Muscle of leg (tissue), 11 donors: Measurements from ENCODE around the gene ZNF674. TPM values are rescaled to one million over a fixed set of nuclear protein-coding genes. Genes with fewer than 3 reads are reported as not detected.

ENCODE experiments used
- DNase-seq: peaks from one replicate; pipeline ENCODE4 v3.0.0; 2013
- H3K27ac ChIP-seq: one replicate; pipeline ENCODE4 v1.5.1; 2013; ENCODE audit warnings: mild to moderate bottlenecking, low read length, control low read depth
- H3K27me3 ChIP-seq: one replicate; pipeline ENCODE4 v1.6.1; 2013; ENCODE audit warnings: low read length; ENCODE audit not compliant: control insufficient read depth, insufficient read depth
- H3K36me3 ChIP-seq: one replicate; pipeline ENCODE4 v1.6.1; 2013; ENCODE audit warnings: low read length; ENCODE audit not compliant: control insufficient read depth, insufficient read depth
- H3K4me1 ChIP-seq: one replicate; pipeline ENCODE4 v1.6.1; 2013; ENCODE audit warnings: low read length; ENCODE audit not compliant: control insufficient read depth, insufficient read depth
- H3K4me3 ChIP-seq: one replicate; pipeline ENCODE4 v1.5.1; 2013; ENCODE audit warnings: low read length, control low read depth
- H3K9me3 ChIP-seq: replicated peaks from 2 replicates; pipeline ENCODE4 v1.6.1; 2013; ENCODE audit warnings: low read depth, low read length; ENCODE audit not compliant: control insufficient read depth
- WGBS: methylation state at CpG from one replicate; pipeline ENCODE4 v1.1.5; 2013; ENCODE audit warnings: missing lambda C conversion rate; ENCODE audit not compliant: insufficient coverage; 5-methylcytosine and 5-hydroxymethylcytosine counted together
- polyA plus RNA-seq, 8 donors: library from polyadenylated mRNA; unstranded; fragments of 120-200 nt; gene quantifications; one replicate each; pipeline versions ENCODE4 v1.2.1 to v1.2.3, GENCODE V29; 2013; ENCODE audit warnings: inconsistent platforms in 1 of 8, low replicate concordance in 1 of 8; ENCODE audit not compliant: insufficient read length in 8 of 8, insufficient read depth in 1 of 8
- total RNA-seq: library from RNA; stranded (reverse); fragments of 120-200 nt; gene quantifications from one replicate; pipeline ENCODE4 v1.2.4, GENCODE V29; 2013

ZNF674 gene
- total and polyA plus RNA-seq, 9 donors: 2.5 to 3.9 (median 3.2) TPM

DNA sequence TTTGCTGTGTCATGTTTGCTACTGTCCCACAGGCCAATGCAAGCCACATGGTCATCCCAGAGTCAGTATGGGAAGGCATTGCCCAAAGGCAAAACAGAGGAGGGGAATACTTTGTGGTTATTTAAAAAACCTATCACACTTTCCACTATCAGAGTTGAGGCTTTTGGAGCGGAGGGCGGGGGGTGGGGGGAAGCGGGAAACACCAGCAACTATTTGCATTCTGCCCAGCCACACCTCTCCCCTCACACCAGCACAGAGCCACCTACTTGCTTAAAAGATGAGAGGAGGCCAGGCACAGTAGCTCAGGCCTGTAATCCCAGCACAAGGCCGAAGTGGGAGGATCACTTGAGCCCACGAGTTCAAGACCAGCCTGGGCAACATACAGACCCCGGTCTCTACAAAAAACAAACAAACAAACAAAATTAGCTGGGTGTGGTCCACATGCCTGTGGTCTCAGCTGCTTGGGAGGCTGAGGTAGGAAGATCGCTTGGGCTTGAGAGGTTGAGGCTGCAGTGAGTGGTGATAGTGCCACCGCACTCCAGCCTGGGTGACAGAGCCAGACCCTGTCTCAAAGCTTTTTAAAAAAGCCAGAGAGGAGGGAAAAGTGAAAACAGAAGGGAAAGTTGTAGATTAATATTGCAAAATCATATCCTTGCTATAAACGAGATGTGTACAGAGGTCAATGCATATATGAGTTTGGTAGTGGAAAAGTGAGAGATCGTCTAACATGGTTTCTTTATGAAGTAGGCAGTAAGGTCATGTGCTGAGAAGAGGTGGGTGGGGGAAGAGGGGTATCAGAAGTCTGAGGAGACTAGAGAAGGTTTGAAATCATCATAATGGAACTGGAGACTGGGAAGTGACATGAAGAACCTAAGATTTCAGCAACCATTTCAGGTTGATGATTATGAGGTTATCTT lies 26.5 kb upstream of the ZNF674 start:
- H3K27me3 ChIP-seq: peaks cover 35% of the 10 kb centered on the region

DNA sequence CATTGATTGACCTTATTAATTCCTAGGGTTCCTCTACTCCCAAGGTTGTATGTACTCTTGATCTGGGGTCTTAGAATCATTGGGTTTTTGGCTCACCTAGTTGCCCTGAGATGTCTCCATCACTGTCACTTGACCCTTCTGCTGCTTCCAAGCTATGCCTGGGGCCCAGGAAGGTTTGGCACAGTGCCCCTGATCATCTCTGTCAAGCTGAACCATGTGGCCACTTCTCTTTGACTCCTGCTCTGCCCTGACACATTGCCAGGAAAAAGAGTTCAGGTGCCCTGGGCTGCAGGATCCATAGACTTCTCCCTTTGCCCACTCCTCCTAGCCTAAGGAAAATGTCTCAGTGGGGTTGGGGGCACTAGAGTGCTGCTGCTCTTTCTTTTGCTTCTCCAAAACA lies 24.4 kb upstream of the ZNF674 start:
- Histone ChIP-seq H3K4me3 (no peak overlapping the region), H3K36me3 (no peaks in the 10 kb centered on the region), H3K4me1 (peaks cover 2% of the 10 kb centered on the region), H3K27me3 (peaks cover 26% of the 10 kb centered on the region), H3K27ac (no peak overlapping the region), H3K9me3 (no peaks in the 10 kb centered on the region)
- DNase-seq: no peak

More for the DNA sequence above, 26.5 kb upstream of the ZNF674 start:
- Histone ChIP-seq H3K4me3 (no peak overlapping the region), H3K4me1 (peaks cover 6% of the 10 kb centered on the region), H3K9me3 (no peaks in the 10 kb centered on the region), H3K27ac (no peak overlapping the region), H3K36me3 (no peaks in the 10 kb centered on the region)
- 97% methylated on average over 4 of the region's 10 CpGs for WGBS
- no peak for DNase-seq

DNA sequence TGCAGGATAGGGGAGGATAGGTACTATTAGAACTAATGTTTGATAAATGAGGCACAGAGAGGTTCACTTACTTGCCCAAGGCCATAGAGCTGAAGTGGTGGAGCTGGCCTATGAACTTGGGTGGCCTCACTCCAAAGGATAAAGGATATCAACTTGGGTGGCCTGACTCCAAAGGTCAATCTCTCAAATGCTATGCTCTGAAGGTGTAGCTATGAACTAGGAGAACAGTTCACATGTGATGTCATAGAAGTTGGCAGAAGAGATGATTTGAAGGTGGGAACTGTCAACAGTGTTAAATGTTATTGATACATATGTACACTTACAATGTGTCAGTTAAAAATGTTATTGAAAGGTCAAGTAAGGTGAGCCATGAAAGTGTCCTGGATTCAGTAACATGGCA lies 22.2 kb upstream of the ZNF674 start:
- Histone ChIP-seq H3K4me1 (no peaks in the 10 kb centered on the region), H3K4me3 (no peak overlapping the region), H3K9me3 (no peaks in the 10 kb centered on the region), H3K36me3 (no peaks in the 10 kb centered on the region), H3K27me3 (peaks cover 14% of the 10 kb centered on the region), H3K27ac (no peak overlapping the region)
- DNase-seq: no peak

DNA sequence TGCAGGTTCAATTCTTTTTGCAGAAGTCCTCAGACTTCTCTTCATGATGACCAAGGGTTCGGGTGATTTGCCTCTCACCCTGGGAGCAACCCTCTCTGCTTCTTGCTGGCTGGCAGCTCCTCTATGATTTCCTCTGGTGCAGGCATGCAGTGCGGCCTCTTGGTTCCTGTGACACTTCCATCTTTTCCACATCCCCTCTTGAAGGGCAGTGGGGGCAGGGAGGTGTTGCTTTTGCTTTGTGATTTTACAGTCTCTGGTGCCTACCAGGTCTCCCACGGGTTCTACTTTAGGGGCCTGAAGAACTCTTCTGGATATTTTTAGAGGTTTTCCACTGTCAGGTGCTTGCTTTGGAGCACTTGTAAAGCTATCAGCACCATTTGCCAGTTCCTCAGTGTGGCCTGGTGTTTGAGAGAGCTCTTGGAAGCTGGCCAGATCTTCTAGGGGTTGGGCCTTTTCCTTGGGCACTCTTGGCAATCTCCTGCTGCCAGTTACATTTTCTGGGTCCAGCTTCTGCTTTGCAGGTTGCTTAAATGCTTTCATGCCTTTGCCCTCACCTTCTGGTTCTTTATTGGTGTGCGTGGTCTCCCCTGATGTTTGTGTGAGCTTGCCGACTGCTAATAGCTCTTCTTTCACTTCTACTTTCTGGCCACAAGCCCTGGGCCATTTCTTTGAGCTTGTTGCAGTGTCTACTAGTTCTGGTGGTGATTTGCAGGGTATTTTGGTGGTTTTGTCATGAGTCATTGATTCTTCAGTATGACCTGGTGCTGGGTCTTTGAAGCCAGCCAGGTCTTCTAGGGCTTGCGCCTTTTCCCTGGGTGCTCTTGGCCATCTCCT lies 16.8 kb upstream of the ZNF674 start:
- Histone ChIP-seq H3K4me1 (peaks cover 3% of the 10 kb centered on the region), H3K27me3 (peaks cover 4% of the 10 kb centered on the region), H3K27ac (no peak overlapping the region), H3K9me3 (no peaks in the 10 kb centered on the region), H3K4me3 (no peak overlapping the region), H3K36me3 (no peaks in the 10 kb centered on the region)
- no peak for DNase-seq
- WGBS: 76% methylated on average over 4 of the region's 6 CpGs

DNA sequence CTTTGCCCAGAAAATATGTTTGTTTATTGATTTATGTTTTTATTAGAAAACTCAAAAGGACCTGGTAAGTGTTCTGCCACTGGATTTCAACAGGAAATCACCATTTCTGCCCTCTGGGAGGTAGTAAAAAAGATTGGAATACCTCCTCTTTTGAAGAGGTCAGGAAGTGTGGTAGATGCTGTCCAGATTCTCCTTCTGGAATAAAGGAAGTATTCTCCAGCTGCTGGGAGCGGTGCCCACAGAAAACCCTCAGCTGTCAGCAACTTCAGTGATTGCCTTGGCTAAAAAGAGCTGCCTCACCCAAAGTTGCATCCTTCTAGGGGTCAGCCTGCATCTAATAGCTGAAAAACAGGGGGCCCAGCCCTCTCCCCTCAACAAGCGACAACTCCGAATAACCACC lies 13.8 kb upstream of the ZNF674 start:
- 80% methylated on average over 1 of the region's 3 CpGs for WGBS
- Histone ChIP-seq H3K4me1 (peaks cover 3% of the 10 kb centered on the region), H3K36me3 (no peaks in the 10 kb centered on the region), H3K27me3 (peaks cover 4% of the 10 kb centered on the region), H3K4me3 (no peak overlapping the region), H3K27ac (no peak overlapping the region), H3K9me3 (no peaks in the 10 kb centered on the region)
- DNase-seq: no peak

DNA sequence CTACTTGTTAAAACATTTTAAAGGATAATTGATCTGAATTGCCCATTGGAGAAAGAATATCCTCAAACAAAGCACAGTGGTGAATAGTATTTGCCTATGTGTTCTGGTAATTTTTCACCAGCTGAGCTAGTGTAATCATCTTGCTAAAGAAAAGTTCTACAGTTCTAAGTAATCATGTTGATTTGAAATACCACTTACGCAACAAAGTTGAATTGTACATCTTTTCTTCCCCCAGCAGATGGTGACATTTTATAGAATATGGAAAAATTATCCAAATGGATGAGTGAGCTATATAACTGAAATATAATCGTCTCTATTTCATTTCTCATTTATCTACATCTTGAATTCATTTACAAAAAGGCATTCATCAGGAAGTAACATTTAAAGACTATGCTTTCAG lies 9.7 kb upstream of the ZNF674 start:
- DNase-seq: peak; percentile 42
- Histone ChIP-seq H3K27me3 (peaks cover 4% of the 10 kb centered on the region), H3K4me3 (no peak overlapping the region), H3K27ac (no peak overlapping the region), H3K4me1 (peaks cover 3% of the 10 kb centered on the region), H3K36me3 (no peaks in the 10 kb centered on the region), H3K9me3 (no peaks in the 10 kb centered on the region)
- WGBS: no CpG with 5 or more reads among the region's 2 CpGs

DNA sequence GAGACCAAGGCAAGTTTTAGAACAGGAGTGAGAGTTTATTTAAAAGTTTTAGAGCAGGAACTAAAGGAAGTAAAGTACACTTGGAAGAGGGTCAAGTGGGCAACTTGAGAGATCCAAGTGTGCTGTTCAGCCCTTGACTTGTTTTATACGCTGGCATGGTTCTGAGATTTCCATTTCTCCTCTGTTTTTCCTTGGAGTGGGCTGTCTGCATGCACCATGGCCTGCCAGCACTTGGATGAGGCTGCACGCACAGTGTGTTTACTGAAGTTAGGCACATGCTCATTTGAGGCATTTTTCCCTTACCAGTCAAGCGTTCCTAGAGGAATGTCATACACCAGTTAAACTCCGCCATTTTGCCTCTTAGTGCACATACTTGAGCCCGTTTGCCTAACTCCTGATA lies 8.7 kb upstream of the ZNF674 start:
- Histone ChIP-seq H3K4me1 (no peaks in the 10 kb centered on the region), H3K4me3 (no peak overlapping the region), H3K27me3 (peaks cover 4% of the 10 kb centered on the region), H3K9me3 (no peaks in the 10 kb centered on the region), H3K27ac (no peak overlapping the region), H3K36me3 (no peaks in the 10 kb centered on the region)
- DNase-seq: no peak
- 68% methylated on average over 4 of the region's 5 CpGs for WGBS

DNA sequence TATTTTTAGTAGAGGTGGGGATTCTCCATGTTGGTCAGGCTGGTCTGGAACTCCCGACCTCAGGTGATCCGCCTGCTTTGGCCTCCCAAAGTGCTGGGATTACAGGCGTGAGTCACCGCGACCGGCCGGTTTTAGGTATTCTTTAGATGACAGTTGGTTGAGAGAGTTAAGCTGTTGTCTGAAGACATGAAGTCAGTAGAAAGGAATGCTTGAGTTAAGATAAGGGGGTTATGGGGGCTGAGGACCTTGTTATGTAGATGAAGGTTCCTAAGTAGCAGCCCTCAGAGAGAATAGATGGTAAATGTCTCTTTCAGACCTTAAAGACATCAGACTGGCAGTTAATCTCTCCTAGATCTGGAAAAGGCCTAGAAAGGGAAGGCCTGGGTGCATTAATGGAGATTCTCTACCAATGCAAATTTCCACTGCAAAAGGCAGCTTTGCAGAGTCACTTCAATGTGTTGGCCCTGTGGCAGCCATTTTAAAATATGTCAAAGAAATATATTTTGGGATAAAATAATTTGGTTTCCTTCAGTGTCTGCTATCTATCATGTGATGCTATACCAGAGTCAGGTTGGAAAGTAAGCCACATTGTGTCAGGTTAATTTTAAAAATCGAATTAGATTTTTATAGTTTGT lies 6.4 kb upstream of the ZNF674 start:
- Histone ChIP-seq H3K27ac (no peak overlapping the region), H3K36me3 (peaks cover 8% of the 10 kb centered on the region), H3K4me3 (no peak overlapping the region), H3K4me1 (no peaks in the 10 kb centered on the region), H3K27me3 (peaks cover 4% of the 10 kb centered on the region), H3K9me3 (no peaks in the 10 kb centered on the region)
- no peak for DNase-seq
- 80% methylated on average over 7 of the region's 8 CpGs for WGBS

DNA sequence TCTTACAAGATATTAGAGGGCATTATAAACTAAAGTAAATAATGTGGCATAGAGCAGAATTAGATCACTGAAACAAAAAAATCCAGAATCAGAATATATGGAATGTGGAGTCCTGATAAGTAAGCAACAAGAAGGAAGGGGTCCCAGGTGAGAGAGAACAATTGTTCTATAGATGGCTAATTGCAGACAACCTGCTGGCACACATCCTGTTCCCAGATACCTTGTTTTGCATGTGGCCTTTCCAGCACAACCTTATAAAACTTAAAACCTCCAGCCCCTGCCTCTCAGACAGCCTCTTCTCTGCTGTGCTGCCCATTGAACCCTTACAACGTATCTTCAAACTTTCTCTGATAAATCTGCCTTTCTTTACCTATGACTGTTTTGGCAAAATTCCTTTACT lies 4.7 kb upstream of the ZNF674 start:
- H3K4me3 ChIP-seq: no peak overlapping the region
- no peaks in the 10 kb centered on the region for H3K9me3 ChIP-seq
- peaks cover 3% of the 10 kb centered on the region for H3K4me1 ChIP-seq
- WGBS: 75% methylated on average over 1 of the region's 1 CpG
- H3K27ac ChIP-seq: no peak overlapping the region
- DNase-seq: no peak
- peaks cover 12% of the 10 kb centered on the region for H3K27me3 ChIP-seq
- H3K36me3 ChIP-seq: peaks cover 8% of the 10 kb centered on the region

DNA sequence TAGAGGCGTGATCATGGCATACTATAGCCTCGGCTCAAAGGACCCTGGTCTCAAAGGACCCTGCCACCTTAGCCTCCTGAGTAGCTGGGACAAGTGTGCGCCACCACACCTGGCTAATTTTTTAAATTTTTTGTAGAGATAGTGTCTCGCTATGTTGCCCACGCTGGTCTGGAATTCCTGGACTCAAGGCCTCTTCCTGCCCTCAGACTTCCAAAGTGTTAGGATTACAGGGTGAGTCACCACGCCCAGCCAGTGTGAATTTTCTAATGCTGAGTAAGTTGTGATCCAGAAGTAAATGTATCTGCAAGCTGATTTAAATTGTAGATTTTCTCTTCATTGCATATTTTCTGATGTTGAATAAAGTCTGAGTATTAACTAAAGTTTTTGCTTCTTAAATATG lies 2.6 kb upstream of the ZNF674 start:
- peaks cover 11% of the 10 kb centered on the region for H3K36me3 ChIP-seq
- H3K4me3 ChIP-seq: no peak overlapping the region
- no peak for DNase-seq
- H3K4me1 ChIP-seq: peaks cover 3% of the 10 kb centered on the region
- WGBS: 100% methylated on average over 2 of the region's 6 CpGs
- peaks cover 13% of the 10 kb centered on the region for H3K27me3 ChIP-seq
- H3K9me3 ChIP-seq: no peaks in the 10 kb centered on the region
- no peak overlapping the region for H3K27ac ChIP-seq
